Activated T-cell treated with anti-CD3 and anti-CD28 coated beads for 48 hours (primary cell): ENCODE results near the gene DYNC1H1.

Source experiments
- DNase-seq: peaks from one replicate; pipeline ENCODE4 v3.0.0-alpha.2; 2020; ENCODE audit warnings: low read depth

DYNC1H1 gene

DNA sequence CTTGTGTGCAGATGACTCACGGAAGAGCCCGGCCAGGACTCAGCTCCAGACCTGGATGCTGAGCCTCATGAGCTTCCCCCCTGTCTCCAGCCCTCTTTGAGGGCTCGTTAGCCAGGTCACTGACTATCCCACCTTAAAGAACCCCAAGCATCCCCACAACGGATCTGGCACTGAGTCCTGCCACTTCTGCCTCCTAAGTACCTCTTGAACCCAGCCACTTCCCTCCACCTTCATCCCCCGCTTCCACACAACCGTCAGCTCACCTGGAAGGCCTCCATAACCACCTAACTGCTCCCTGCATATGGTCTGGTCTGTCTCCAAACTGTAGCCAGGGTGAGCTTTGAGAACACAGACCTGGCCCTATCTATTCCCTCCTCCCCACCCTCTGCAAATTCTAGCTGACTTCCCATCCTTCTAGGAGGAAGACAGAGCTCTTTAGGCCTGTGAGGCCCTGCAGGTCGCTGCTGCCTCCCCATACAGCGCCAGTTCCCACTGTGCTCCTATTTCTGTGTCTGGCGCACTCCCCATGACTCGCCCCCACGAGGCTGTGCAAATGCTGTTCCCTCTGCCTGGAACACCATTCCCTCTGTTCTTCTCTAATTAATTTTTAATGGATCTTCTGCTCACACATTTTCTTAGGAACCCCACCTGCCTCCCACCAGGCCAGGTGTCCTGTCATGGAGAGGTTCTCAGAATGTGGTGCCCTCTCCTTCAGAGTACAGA lies 125.4 kb downstream of the DYNC1H1 start:
- DNase-seq, result no peak

DNA sequence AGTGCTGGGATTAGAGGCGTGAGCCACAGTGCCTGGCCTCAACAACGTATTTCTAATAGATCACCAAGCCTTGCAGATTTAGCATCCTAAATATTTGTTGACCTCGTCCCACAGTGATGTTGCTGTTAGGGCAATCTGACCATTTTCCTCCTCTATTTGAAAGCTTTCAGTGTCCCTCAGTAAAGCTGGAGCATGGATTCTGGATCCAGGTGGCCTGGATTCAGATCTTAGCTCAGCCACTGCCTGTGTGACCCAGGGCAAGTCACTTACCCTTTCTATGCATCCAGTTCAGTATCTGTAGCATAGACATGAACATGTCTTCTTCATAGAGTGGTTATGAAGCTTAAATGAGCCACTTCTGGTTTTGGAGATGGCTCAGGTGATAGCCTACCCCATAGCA lies 126.3 kb downstream of the DYNC1H1 start:
- no peak for DNase-seq

DNA sequence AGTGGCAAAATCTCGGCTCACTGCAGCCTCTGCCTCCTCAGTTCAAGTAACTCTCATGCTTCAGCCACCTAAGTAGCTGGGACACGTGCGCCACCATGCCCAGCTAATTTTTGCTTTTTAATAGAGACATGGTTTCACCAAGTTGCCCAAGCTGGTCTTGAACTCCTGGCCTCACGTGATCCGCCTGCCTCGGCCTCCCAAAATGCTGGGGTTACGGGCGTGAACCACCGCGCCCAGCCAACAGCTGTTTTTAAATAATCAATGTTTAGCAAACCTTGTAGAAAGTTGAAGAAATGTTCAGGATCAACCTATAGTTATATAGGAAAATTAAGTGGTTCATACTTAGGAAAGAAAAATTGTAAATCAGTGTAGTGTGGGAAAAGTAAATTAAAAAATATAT lies 128.4 kb downstream of the DYNC1H1 start:
- no peak for DNase-seq

DNA sequence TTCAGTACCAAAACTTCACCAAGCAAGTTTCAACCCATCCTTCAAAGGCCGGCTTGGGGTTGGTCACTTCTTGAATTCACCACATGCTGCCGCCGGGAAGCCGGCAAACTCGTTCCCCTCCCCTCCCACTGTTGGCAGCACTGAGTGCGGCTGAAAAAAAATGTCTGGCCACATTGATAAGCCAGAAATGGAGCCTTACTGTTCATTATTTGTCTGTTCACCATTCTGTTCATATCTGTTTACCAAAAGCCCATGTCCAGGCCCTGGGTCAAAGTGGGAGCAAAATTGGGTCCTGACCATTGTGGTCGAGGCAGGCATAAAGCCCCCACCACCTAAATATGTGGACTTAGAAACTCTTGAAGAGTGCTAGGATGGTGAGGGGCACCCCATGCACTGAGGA lies 129.7 kb downstream of the DYNC1H1 start:
- DNase-seq, result no peak

DNA sequence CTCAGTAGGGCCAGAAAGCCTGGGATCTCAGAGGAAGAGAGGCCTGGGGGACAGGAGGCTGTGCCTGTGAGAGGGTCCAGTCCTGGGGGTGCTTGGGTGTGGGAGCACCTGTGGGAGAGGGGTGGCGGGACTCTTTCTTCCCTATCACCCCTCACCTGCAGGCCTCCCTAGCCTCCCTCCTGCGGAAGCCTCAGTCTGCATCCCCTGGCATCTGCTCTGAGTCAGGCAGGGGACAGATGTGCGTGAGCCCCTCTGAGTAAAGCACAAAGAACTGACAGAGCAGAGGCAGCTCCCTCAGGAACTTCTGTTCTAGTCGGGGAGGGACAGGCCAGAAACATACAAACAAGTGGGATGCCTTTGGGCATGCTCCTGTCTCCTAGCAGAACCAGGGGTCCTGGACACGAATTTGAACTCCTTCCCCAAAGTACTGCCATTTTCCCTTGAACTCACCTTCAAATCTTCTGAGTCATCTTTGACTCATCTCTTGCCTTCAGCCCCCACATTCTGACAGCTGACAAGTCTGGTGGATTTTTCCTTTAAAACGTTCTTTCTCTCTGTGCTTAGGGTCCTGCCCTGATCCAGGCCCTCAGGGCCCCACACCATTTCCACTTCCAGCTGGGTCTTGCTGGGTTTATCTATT lies 131.0 kb downstream of the DYNC1H1 start:
- DNase-seq, result no peak

DNA sequence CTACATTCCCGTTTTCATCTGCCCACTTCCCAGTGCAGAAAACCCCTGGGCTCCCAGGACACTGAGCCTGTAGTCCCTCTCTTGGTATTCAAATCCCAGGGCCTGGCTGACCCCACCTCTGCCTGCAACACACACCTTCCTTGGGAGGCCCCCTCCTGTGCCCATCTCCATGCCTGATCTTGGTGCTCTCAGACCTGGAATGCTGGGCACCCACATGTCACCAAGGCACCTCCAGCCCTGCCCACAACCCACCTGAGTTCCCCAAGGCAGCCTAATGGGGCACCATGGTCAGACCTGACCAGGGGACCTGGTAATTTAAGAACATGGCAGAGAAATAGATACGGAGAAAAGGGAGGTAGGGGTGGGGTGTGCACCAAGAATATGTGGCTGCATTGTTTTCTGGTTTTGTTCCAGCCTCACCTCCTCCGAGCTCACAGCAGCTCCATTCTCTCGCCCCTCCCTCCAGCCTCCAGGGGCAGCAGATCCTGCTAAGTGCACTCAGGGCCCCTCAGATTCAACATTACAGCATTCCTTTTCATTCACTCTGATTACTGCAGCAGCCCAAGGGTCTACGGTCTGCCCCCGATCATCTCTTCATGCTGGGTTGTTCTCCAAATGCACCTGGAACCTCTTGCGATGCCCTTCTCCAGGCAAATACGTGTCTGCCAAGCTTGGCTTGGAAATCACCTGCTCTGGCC lies 131.6 kb downstream of the DYNC1H1 start:
- no peak for DNase-seq

DNA sequence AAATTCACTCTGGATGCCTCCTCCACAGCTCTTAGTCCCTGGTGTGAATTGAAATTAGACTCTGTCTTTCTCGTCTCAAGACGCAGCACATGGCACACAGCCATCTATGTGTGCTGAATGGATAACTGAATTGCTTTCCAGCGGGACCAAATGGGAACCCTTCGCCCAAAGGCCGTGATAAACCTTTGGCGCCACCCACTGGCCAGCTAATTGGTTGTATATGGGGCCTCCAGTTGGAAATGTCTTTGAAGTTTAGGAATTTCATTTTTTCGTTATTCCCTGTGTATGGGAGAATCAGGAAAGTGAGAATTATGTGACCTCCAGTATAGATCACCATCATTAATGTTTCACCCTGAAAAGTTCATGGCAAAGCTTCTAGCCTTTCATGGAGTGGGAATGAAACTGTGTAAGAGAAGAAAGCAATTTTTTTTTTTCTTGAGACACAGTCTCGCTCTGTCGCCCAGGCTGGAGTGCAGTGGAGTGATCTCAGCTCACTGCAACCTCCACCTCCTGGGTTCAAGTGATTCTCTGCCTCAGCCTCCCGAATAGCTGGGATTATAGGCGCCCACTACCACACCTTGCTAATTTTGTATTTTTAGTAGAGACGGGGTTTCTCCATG lies 132.3 kb downstream of the DYNC1H1 start:
- peak; percentile 51 for DNase-seq

DNA sequence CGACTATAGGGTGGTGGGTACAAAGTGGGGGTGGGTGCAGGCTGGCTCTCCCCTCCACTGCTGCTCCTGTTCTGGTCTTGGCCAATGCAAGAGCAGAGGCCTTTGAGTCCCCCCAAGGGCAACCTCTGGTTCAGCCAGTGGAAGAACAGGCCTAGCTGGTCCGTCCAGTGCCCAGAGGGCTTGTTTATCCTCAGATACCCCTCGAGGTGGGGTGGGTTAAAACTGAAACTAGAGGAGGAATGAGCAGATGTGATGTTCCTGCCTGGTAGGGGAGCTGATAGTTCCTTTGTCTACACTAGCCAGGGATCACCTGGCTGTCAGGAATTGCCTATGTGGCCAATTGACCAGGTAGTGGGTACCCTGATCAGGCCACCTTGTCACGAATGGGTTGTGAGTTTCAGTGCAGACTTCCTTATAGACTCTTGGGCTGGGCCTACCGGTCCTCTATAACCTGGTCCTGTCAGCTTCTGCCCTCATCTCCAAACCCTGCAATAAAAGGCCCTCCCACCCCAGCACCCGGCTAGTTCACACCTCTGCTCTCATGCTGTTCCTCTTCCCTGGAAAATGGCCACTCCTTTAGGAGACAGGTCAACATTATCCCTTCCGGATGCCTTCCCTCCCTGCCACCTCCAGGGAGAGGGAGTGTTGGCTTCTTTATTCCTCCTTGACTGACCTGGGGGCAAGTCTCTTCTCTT lies 133.2 kb downstream of the DYNC1H1 start:
- no peak for DNase-seq

DNA sequence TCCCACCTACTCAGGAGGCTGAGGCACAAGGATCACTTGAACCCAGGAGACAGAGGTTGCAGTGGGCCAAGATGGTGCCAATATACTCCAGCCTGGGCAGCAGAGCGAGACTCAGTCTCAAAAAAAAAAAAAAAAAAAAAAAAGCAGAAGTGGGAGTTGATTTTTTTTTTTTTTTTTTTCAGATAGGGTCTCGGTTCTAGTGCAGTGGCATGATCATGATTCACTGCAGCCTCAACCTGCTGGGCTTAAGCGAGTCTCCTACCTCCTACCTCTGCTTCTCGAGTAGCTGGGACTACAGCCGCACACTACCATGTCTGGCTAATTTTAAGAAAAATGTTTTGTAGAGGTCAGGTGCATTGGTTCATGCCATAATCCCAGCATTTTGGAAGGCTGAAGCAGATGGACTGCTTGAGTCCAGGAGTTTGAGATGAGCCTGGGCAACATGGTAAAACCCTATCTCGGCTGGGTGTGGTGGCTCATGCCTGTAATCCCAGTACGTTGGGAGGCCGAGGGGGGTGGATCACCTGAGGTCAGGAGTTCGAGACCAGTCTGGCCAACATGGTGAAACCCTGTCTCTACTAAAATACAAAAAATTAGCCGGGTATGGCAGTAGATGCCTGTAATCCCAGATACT lies 138.8 kb downstream of the DYNC1H1 start:
- DNase-seq, result no peak

DNA sequence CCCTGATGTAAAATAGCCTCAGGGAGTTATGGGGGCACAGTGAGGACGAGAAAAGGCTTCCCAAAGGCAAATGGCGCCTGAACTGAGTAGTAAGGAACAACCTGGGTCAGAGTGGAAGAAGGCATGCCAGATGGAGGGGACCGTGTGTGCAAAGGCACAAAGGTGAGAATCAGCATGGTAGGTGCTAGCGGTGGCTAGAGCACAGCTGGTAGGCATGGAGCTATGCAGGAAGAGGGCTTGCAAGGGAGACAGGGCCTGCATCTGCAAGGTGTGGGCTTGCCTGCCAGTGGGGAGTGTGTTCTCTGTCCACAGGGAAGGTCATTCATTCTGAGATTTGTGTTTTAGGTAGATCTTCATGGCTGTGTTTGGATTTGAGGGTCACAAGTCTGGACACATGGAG lies 141.0 kb downstream of the DYNC1H1 start:
- DNase-seq, result no peak
